Activated naive CD8-positive, alpha-beta T cell treated with anti-CD3 and anti-CD28 coated beads for 36 hours (primary cell): ENCODE results near the gene TUBGCP6. TPM values are rescaled to one million over a fixed set of nuclear protein-coding genes. Genes with fewer than 3 reads are reported as not detected.

Experiments
- DNase-seq: peaks from one replicate; pipeline ENCODE4 v3.0.0; 2021
- H3K27ac Mint-ChIP-seq: one replicate; pipeline ENCODE4 v1.8.0; 2022; ENCODE audit warnings: mild to moderate bottlenecking, moderate library complexity, mixed read lengths
- H3K27me3 Mint-ChIP-seq: one replicate; pipeline ENCODE4 v1.8.0; 2022; ENCODE audit warnings: mild to moderate bottlenecking, mixed read lengths
- H3K36me3 Mint-ChIP-seq: one replicate; pipeline ENCODE4 v1.8.0; 2021; ENCODE audit warnings: mild to moderate bottlenecking, mixed read lengths
- H3K4me1 Mint-ChIP-seq: one replicate; pipeline ENCODE4 v1.8.0; 2021; ENCODE audit warnings: mixed read lengths
- H3K4me3 Mint-ChIP-seq: one replicate; pipeline ENCODE4 v1.8.0; 2022; ENCODE audit warnings: mild to moderate bottlenecking, moderate library complexity, mixed read lengths
- H3K9me3 Mint-ChIP-seq: one replicate; pipeline ENCODE4 v1.8.0; 2022; ENCODE audit warnings: mixed read lengths
- total RNA-seq, 2 experiments: library from RNA; stranded (reverse); gene quantifications; one replicate each; pipeline ENCODE4 v1.2.3, GENCODE V29; 2021

TUBGCP6 gene
- total RNA-seq, 2 experiments from 2014 or later, result 38.7 to 41.7 TPM

GRCh38 chr22:50238755-50239154 lies 6.1 kb downstream of the TUBGCP6 start:
- no peaks in the 10 kb centered on the region for H3K27me3 Mint-ChIP-seq
- H3K27ac Mint-ChIP-seq, result no peak overlapping the region

GRCh38 chr22:50236731-50237409 lies 8.0 kb downstream of the TUBGCP6 start:
- H3K4me3 Mint-ChIP-seq, result no peak overlapping the region
- peaks cover 12% of the 10 kb centered on the region for H3K9me3 Mint-ChIP-seq
- peaks cover 22% of the 10 kb centered on the region for H3K36me3 Mint-ChIP-seq
- H3K27ac Mint-ChIP-seq, result no peak overlapping the region
- peaks cover 17% of the 10 kb centered on the region for H3K4me1 Mint-ChIP-seq
- H3K27me3 Mint-ChIP-seq, result no peaks in the 10 kb centered on the region
- no peak for DNase-seq

More at GRCh38 chr22:50238755-50239154, 6.1 kb downstream of the TUBGCP6 start:
- Mint-ChIP-seq H3K9me3 (peaks cover 12% of the 10 kb centered on the region), H3K4me1 (peaks cover 28% of the 10 kb centered on the region), H3K36me3 (peaks cover 18% of the 10 kb centered on the region), H3K4me3 (no peak overlapping the region)
- no peak for DNase-seq

- Mint-ChIP-seq H3K27me3 (no peaks in the 10 kb centered on the region), H3K4me1 (peaks cover 7% of the 10 kb centered on the region), H3K36me3 (peaks cover 22% of the 10 kb centered on the region), H3K4me3 (no peak overlapping the region), H3K27ac (no peak overlapping the region), H3K9me3 (peaks cover 12% of the 10 kb centered on the region)
- no peak for DNase-seq
These were observed 11.6 kb downstream of the TUBGCP6 start for GRCh38 chr22:50233223-50233622.

GRCh38 chr22:50232481-50233151 lies 12.2 kb downstream of the TUBGCP6 start:
- peaks cover 22% of the 10 kb centered on the region for H3K36me3 Mint-ChIP-seq
- H3K27me3 Mint-ChIP-seq, result no peaks in the 10 kb centered on the region
- H3K4me3 Mint-ChIP-seq, result no peak overlapping the region
- no peak for DNase-seq
- H3K27ac Mint-ChIP-seq, result no peak overlapping the region
- peaks cover 12% of the 10 kb centered on the region for H3K9me3 Mint-ChIP-seq
- peaks cover 7% of the 10 kb centered on the region for H3K4me1 Mint-ChIP-seq

GRCh38 chr22:50229370-50229769 lies 15.5 kb downstream of the TUBGCP6 start:
- Mint-ChIP-seq H3K27me3 (no peaks in the 10 kb centered on the region), H3K27ac (no peak overlapping the region), H3K9me3 (peaks cover 4% of the 10 kb centered on the region), H3K4me1 (peaks cover 3% of the 10 kb centered on the region), H3K36me3 (peaks cover 12% of the 10 kb centered on the region), H3K4me3 (no peak overlapping the region)
- no peak for DNase-seq

GRCh38 chr22:50228366-50228765 lies 16.5 kb downstream of the TUBGCP6 start:
- peaks cover 4% of the 10 kb centered on the region for H3K36me3 Mint-ChIP-seq
- H3K27ac Mint-ChIP-seq, result no peak overlapping the region
- no peaks in the 10 kb centered on the region for H3K27me3 Mint-ChIP-seq
- no peak overlapping the region for H3K4me3 Mint-ChIP-seq
- H3K4me1 Mint-ChIP-seq, result no peaks in the 10 kb centered on the region
- DNase-seq, result no peak
- no peaks in the 10 kb centered on the region for H3K9me3 Mint-ChIP-seq

- H3K9me3 Mint-ChIP-seq, result no peaks in the 10 kb centered on the region
- no peak overlapping the region for H3K4me3 Mint-ChIP-seq
- DNase-seq, result no peak
- no peaks in the 10 kb centered on the region for H3K27me3 Mint-ChIP-seq
- H3K4me1 Mint-ChIP-seq, result no peaks in the 10 kb centered on the region
- H3K36me3 Mint-ChIP-seq, result peaks cover 3% of the 10 kb centered on the region
- H3K27ac Mint-ChIP-seq, result no peak overlapping the region
These were observed 17.1 kb downstream of the TUBGCP6 start for GRCh38 chr22:50227579-50228215.

GRCh38 chr22:50226875-50227165 lies 18.0 kb downstream of the TUBGCP6 start:
- H3K27ac Mint-ChIP-seq, result no peak overlapping the region
- H3K27me3 Mint-ChIP-seq, result no peaks in the 10 kb centered on the region
- H3K4me3 Mint-ChIP-seq, result no peak overlapping the region
- H3K4me1 Mint-ChIP-seq, result no peaks in the 10 kb centered on the region
- no peaks in the 10 kb centered on the region for H3K9me3 Mint-ChIP-seq
- H3K36me3 Mint-ChIP-seq, result peaks cover 3% of the 10 kb centered on the region
- DNase-seq, result no peak

- no peak overlapping the region for H3K27ac Mint-ChIP-seq
- no peaks in the 10 kb centered on the region for H3K27me3 Mint-ChIP-seq
- H3K36me3 Mint-ChIP-seq, result peaks cover 5% of the 10 kb centered on the region
- no peaks in the 10 kb centered on the region for H3K4me1 Mint-ChIP-seq
- no peaks in the 10 kb centered on the region for H3K9me3 Mint-ChIP-seq
- no peak for DNase-seq
- no peak overlapping the region for H3K4me3 Mint-ChIP-seq
These were observed 18.6 kb downstream of the TUBGCP6 start for GRCh38 chr22:50226063-50226874.

GRCh38 chr22:50225200-50225969 lies 19.4 kb downstream of the TUBGCP6 start:
- Mint-ChIP-seq H3K27me3 (no peaks in the 10 kb centered on the region), H3K4me3 (no peak overlapping the region), H3K4me1 (no peaks in the 10 kb centered on the region), H3K36me3 (peaks cover 9% of the 10 kb centered on the region), H3K9me3 (no peaks in the 10 kb centered on the region), H3K27ac (no peak overlapping the region)
- no peak for DNase-seq

- Mint-ChIP-seq H3K9me3 (no peaks in the 10 kb centered on the region), H3K27me3 (no peaks in the 10 kb centered on the region), H3K27ac (no peak overlapping the region), H3K4me3 (no peak overlapping the region), H3K4me1 (no peaks in the 10 kb centered on the region), H3K36me3 (peaks cover 9% of the 10 kb centered on the region)
- no peak for DNase-seq
These were observed 20.8 kb downstream of the TUBGCP6 start for GRCh38 chr22:50224071-50224470.

- H3K27me3 Mint-ChIP-seq, result no peaks in the 10 kb centered on the region
- no peak overlapping the region for H3K4me3 Mint-ChIP-seq
- H3K4me1 Mint-ChIP-seq, result no peaks in the 10 kb centered on the region
- H3K36me3 Mint-ChIP-seq, result peaks cover 10% of the 10 kb centered on the region
- no peak overlapping the region for H3K27ac Mint-ChIP-seq
- DNase-seq, result no peak
- no peaks in the 10 kb centered on the region for H3K9me3 Mint-ChIP-seq
These were observed 22.3 kb downstream of the TUBGCP6 start for GRCh38 chr22:50222508-50222907.

- DNase-seq, result no peak
- Mint-ChIP-seq H3K4me1 (no peaks in the 10 kb centered on the region), H3K27ac (no peak overlapping the region), H3K27me3 (no peaks in the 10 kb centered on the region), H3K4me3 (no peak overlapping the region), H3K9me3 (no peaks in the 10 kb centered on the region), H3K36me3 (peaks cover 12% of the 10 kb centered on the region)
These were observed 23.2 kb downstream of the TUBGCP6 start for GRCh38 chr22:50221410-50222300.
